Fibroblast of villous mesenchyme (primary cell): ENCODE results near the gene GCGR. TPM values are rescaled to one million over a fixed set of nuclear protein-coding genes. Genes with fewer than 3 reads are reported as not detected.

Experiments used
- DNase-seq: peaks from one replicate; pipeline ENCODE4 v3.0.0-alpha.2; 2010; ENCODE audit warnings: low read depth
- H3K4me3 ChIP-seq: 2 replicates; pipeline ENCODE4 v1.5.1; 2011; ENCODE audit warnings: low read depth, mild to moderate bottlenecking, low read length
- total RNA-seq: library from RNA; depleted of rRNA; stranded (reverse); fragments of >200 nt; gene quantifications from 2 replicates; pipeline ENCODE4 v1.2.3, GENCODE V29; 2012
- TF ChIP-seq, protein P1 (sequence below): IDR thresholded peaks from 2 replicates; pipeline ENCODE4 v1.5.1; 2012; ENCODE audit warnings: low read depth, mild to moderate bottlenecking, low read length; ENCODE audit not compliant: insufficient read depth

Gene GCGR
- total RNA-seq, 1 donor: not detected

DNA sequence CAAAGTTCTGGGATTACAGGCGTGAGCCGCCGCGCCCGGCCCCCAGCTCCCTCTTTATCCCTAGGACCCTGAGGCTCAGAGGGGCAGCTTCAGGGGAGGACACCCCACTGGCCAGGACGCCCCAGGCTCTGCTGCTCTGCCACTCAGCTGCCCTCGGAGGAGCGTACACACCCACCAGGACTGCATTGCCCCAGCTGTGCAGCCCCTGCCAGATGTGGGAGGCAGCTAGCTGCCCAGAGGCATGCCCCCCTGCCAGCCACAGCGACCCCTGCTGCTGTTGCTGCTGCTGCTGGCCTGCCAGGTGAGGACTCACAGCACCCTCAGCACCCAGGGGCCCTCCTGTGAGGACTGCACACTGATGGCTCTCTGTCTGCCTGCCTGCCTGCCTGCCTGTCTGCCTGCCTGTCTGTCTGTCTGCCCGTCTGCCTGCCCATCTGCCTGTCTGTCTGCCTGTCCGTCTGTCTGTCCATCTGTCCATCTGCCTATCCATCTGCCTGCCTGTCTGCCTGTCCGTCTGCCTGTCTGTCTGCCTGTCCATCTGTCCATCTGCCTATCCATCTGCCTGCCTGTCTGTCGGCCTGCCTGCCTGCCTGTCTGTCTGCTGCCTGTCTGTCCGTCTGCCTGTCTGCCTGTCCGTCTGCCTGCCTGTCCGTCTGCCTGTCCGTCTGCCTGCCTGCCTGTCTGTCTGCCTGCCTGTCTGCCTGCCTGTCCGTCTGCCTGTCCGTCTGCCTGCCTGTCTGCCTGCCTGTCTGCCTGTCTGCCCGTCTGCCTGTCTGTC is 5.0 kb downstream of the GCGR start:
- H3K4me3 ChIP-seq: no peak overlapping the region
- TF ChIP-seq, protein P1, sequence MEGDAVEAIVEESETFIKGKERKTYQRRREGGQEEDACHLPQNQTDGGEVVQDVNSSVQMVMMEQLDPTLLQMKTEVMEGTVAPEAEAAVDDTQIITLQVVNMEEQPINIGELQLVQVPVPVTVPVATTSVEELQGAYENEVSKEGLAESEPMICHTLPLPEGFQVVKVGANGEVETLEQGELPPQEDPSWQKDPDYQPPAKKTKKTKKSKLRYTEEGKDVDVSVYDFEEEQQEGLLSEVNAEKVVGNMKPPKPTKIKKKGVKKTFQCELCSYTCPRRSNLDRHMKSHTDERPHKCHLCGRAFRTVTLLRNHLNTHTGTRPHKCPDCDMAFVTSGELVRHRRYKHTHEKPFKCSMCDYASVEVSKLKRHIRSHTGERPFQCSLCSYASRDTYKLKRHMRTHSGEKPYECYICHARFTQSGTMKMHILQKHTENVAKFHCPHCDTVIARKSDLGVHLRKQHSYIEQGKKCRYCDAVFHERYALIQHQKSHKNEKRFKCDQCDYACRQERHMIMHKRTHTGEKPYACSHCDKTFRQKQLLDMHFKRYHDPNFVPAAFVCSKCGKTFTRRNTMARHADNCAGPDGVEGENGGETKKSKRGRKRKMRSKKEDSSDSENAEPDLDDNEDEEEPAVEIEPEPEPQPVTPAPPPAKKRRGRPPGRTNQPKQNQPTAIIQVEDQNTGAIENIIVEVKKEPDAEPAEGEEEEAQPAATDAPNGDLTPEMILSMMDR: peak; percentile 18
- DNase-seq: no peak

DNA sequence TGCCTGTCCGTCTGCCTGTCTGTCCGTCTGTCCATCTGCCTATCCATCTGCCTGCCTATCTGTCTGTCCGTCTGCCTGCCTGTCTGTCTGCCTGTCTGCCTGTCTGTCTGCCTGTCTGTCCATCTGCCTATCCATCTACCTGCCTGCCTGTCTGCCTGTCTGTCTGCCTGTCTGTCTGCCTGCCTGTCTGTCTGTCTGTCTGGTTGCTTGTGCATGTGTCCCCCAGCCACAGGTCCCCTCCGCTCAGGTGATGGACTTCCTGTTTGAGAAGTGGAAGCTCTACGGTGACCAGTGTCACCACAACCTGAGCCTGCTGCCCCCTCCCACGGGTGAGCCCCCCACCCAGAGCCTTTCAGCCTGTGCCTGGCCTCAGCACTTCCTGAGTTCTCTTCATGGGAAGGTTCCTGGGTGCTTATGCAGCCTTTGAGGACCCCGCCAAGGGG is 5.6 kb downstream of the GCGR start:
- DNase-seq: no peak
- H3K4me3 ChIP-seq: no peak overlapping the region
- TF ChIP-seq, protein P1: no peak

DNA sequence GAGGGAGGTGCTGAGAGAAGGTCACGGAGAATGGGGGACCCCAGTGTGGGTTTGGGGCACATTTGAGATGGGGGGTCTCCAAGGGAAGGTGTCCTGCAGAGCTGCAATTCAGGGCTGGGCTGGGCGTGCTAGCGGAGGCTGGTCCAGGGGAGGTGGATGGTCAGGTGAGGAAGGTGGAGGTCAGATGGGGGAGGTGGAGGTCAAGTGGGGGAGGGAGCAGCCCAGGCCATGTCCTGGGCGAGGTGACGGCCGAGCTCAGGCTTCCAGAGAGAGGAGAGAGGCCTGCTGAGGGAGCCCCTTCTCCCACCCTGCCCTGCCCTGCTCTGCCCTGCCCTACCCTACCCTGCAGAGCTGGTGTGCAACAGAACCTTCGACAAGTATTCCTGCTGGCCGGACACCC is 6.5 kb downstream of the GCGR start:
- TF ChIP-seq, protein P1: no peak
- H3K4me3 ChIP-seq: no peak overlapping the region
- no peak for DNase-seq

DNA sequence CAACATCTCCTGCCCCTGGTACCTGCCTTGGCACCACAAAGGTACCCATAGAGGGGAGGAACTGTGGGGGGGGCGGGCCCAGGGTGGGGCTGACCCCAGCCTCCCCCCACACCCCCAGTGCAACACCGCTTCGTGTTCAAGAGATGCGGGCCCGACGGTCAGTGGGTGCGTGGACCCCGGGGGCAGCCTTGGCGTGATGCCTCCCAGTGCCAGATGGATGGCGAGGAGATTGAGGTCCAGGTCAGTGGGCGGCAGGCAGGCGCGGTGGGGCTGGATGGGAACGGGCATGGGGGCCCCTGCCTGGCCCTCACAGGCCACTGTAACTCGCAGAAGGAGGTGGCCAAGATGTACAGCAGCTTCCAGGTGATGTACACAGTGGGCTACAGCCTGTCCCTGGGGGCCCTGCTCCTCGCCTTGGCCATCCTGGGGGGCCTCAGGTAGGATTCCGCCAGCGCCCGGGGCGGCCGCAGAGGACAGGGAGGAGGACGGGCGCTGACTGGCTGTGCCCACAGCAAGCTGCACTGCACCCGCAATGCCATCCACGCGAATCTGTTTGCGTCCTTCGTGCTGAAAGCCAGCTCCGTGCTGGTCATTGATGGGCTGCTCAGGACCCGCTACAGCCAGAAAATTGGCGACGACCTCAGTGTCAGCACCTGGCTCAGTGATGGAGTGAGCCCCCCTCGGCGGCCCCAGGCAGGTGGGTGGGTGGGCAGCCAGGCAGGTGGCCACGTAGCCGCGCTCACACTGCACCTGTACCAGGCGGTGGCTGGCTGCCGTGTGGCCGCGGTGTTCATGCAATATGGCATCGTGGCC is 7.1 kb downstream of the GCGR start:
- TF ChIP-seq, protein P1: no peak
- no peak for DNase-seq
- H3K4me3 ChIP-seq: no peak overlapping the region

DNA sequence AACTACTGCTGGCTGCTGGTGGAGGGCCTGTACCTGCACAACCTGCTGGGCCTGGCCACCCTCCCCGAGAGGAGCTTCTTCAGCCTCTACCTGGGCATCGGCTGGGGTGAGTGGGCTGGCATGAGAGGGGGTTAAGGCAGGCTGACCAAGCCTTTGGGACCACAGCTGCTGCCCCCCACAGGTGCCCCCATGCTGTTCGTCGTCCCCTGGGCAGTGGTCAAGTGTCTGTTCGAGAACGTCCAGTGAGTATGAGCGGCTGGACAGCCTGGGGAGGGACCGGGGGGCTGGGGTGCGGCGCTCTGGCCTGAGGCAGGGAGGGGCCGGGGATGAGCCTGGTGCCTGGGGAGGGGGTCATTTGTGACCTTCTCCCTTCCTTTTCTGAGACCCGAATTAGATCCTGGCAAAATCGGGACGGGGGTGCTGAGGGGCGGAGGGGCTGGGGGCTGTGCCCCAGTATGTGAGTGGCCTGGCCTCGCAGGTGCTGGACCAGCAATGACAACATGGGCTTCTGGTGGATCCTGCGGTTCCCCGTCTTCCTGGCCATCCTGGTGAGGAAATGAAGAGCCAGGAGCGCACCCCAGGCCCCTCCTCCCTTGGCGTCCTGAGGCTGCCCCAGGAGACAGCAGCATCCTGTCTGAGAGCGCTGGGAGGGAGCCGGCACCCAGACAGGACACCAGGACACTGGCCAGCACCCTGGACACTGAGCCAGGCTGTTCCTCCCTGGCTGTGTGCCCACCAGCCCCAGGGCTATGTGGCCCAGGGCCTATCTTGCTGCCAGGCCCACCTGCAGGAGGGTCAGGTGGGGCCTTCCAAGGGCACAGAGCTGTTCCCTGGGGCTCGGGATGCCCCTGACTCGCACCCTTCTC is 8.0 kb downstream of the GCGR start:
- TF ChIP-seq, protein P1: no peak
- DNase-seq: no peak
- no peak overlapping the region for H3K4me3 ChIP-seq

DNA sequence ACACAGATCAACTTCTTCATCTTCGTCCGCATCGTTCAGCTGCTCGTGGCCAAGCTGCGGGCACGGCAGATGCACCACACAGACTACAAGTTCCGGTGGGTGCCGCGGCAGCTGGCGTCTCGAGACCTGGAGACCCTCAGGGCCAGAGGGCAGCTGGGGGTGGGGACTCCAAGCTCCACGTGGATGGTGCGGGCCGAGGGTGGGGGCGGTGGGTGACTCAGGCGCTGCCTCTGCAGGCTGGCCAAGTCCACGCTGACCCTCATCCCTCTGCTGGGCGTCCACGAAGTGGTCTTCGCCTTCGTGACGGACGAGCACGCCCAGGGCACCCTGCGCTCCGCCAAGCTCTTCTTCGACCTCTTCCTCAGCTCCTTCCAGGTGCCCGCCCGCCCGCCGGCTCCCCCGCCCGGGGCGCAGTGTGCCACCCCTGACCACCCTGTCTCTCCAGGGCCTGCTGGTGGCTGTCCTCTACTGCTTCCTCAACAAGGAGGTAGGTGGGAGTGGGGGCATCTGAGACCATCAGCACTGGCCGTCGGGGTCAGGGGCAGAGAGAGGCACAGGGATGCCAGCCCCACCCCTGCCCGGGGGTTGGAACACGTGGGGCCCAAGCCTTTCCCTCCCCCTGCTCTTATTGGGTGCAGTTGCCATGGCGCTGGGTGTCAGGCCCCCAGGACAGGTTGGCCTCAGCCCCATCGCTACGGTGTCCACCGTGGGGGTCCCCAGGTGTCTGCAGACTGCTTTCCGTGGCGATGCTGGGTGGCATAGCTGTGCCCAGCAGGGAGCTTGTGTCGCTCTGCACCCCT is 8.8 kb downstream of the GCGR start:
- DNase-seq: no peak
- TF ChIP-seq, protein P1: no peak
- no peak overlapping the region for H3K4me3 ChIP-seq
